Psoas muscle (tissue), 8 donors: Measurements from ENCODE around the gene EEF1A2. TPM values are rescaled to one million over a fixed set of nuclear protein-coding genes. Genes with fewer than 3 reads are reported as not detected.

Experiments used
- ATAC-seq, 4 donors: fragments of 200-7000 bp; cut with Tn5 transposase; one replicate each; pipeline ENCODE4 v1.9.1; 2020; ENCODE audit warnings: moderate library complexity in 3 of 4, mild to moderate bottlenecking in 2 of 4
- DNase-seq, 2 donors: peaks; one replicate each; pipeline ENCODE4 v3.0.0-alpha.2; 2020
- H3K27ac ChIP-seq: fragments of 200-600 bp; one replicate; pipeline ENCODE4 v1.8.0; 2022
- H3K27me3 ChIP-seq, 3 donors: fragments of 200-600 bp in 1 of 3; one replicate each; pipeline versions ENCODE4 v1.6.1 to v1.8.0; 2013 to 2022; ENCODE audit warnings: low read length in 2 of 3, mild to moderate bottlenecking in 2 of 3, moderate library complexity in 1 of 3; ENCODE audit not compliant: insufficient read depth in 3 of 3
- H3K36me3 ChIP-seq, 2 donors: fragments of 200-600 bp in 1 of 2; one replicate each; pipeline versions ENCODE4 v1.6.1 to v1.8.0; 2013 to 2022; ENCODE audit warnings: low read depth in 1 of 2, mild to moderate bottlenecking in 1 of 2, moderate library complexity in 1 of 2; ENCODE audit not compliant: insufficient read depth in 1 of 2
- H3K4me1 ChIP-seq: fragments of 200-600 bp; one replicate; pipeline ENCODE4 v1.8.0; 2022
- H3K4me3 ChIP-seq: fragments of 200-600 bp; one replicate; pipeline ENCODE4 v1.8.0; 2022; ENCODE audit warnings: mild to moderate bottlenecking
- H3K9me3 ChIP-seq: fragments of 200-600 bp; one replicate; pipeline ENCODE4 v1.8.0; 2022
- CTCF ChIP-seq: fragments of 200-600 bp; IDR thresholded peaks from one replicate; pipeline ENCODE4 v1.8.0; 2022; ENCODE audit warnings: antibody characterized with exemption
- WGBS, 3 donors: extraction: QIAGEN DNeasy Blood & Tissue Kit; methylation state at CpG; one replicate each; pipeline versions ENCODE4 v1.1.6 to v1.1.7; 2013; 5-methylcytosine and 5-hydroxymethylcytosine counted together
- intact Hi-C, 2 donors: fragments of 100-400 bp; cut with DNase I; formaldehyde crosslinking; loops; one replicate each; pipeline versions ENCODE4 v1.11.0 to v1.14.2; 2022
- polyA plus RNA-seq, 3 donors: library from polyadenylated mRNA; stranded (reverse); fragments of 200-250 nt; gene quantifications; one replicate each; pipeline ENCODE4 v1.2.3, GENCODE V29; 2013
- total RNA-seq, 4 donors: library from RNA; stranded (reverse); fragmentation: NEBNext Ultra II Directional in 2 of 4; extraction: Animal tissue kit (Norgen Biotek cat#: 25700) in 2 of 4; gene quantifications; one replicate each; pipeline versions ENCODE4 v1.2.1 to v1.2.4, GENCODE V29; 2021 to 2023
- donor health status: healthy with polysubstance abuse.
- donor health status: DM: no; HTN: no; CAD: no; lungs with moderate emphysema.
- donor health status: Bipolar disorder and iron deficiency.
- donor health status: healthy.
- donor health status: DM: yes; HTN: yes; CAD: no.
- donor health status: DM: no; HTN: no; CAD: no.
- donor health status: DM: no; HTN: no; CAD: no.
- donor health status: DM: yes; HTN: yes; CAD: no.

The EEF1A2 gene
- total and polyA plus RNA-seq, 7 donors = 952 to 2,126 (median 1,898) TPM

GRCh38 chr20:63505723-63506122 lies 6.8 kb upstream of the EEF1A2 start:
- TF ChIP-seq CTCF = no peak
- no peaks in the 10 kb centered on the region for H3K27me3 ChIP-seq
- peak in 1 of 2 donors; percentile 25 for DNase-seq
- 79 to 86% (median 85%) methylated on average over 12 of the region's 12 CpGs for WGBS, 3 donors
- no peak overlapping the region for H3K4me3 ChIP-seq
- no peak for ATAC-seq
- peaks cover 31% of the 10 kb centered on the region for H3K4me1 ChIP-seq
- no peak overlapping the region for H3K27ac ChIP-seq
- H3K36me3 ChIP-seq = no peaks in the 10 kb centered on the region
- intact Hi-C loops = no loop called here
- H3K9me3 ChIP-seq = peaks cover 12% of the 10 kb centered on the region

GRCh38 chr20:63505281-63505680 lies 6.4 kb upstream of the EEF1A2 start:
- H3K27me3 ChIP-seq = no peaks in the 10 kb centered on the region
- H3K36me3 ChIP-seq = no peaks in the 10 kb centered on the region
- 85 to 87% (median 86%) methylated on average over 8 of the region's 8 CpGs for WGBS, 3 donors
- intact Hi-C loops = no loop called here
- peak in 1 of 2 donors; percentile 24 for DNase-seq
- no peak overlapping the region for H3K4me3 ChIP-seq
- no peak for ATAC-seq
- H3K9me3 ChIP-seq = peaks cover 12% of the 10 kb centered on the region
- H3K27ac ChIP-seq = no peak overlapping the region
- peaks cover 33% of the 10 kb centered on the region for H3K4me1 ChIP-seq
- TF ChIP-seq CTCF = no peak

- H3K9me3 ChIP-seq = peaks cover 12% of the 10 kb centered on the region
- WGBS, 3 donors = 81 to 91% (median 88%) methylated on average over 9 of the region's 9 CpGs
- H3K4me1 ChIP-seq = peaks cover 32% of the 10 kb centered on the region
- no peaks in the 10 kb centered on the region for H3K27me3 ChIP-seq
- no peaks in the 10 kb centered on the region for H3K36me3 ChIP-seq
- no peak overlapping the region for H3K27ac ChIP-seq
- no peak for TF ChIP-seq CTCF
- intact Hi-C loops = no loop called here
- no peak for ATAC-seq
- peak in 1 of 2 donors; percentile 6 for DNase-seq
- no peak overlapping the region for H3K4me3 ChIP-seq
These were observed 5.8 kb upstream of the EEF1A2 start for GRCh38 chr20:63504642-63505041.

- TF ChIP-seq CTCF = no peak
- H3K27ac ChIP-seq = peak overlapping the region; percentile 41
- peak in 1 of 2 donors; percentile 34 for DNase-seq
These were observed 4.6 kb upstream of the EEF1A2 start for GRCh38 chr20:63503524-63503923.

GRCh38 chr20:63502671-63503172 lies 3.8 kb upstream of the EEF1A2 start:
- Histone ChIP-seq H3K36me3 (no peaks in the 10 kb centered on the region), H3K4me3 (no peak overlapping the region), H3K27me3 (no peaks in the 10 kb centered on the region), H3K9me3 (peaks cover 12% of the 10 kb centered on the region), H3K4me1 (peaks cover 30% of the 10 kb centered on the region), H3K27ac (peak overlapping the region; percentile 94)
- WGBS, 3 donors = 52 to 71% (median 69%) methylated on average over 12 to 15 of the region's 15 CpGs
- ATAC-seq = no peak
- DNase-seq = peak in 1 of 2 donors; percentile 56
- intact Hi-C loops = no loop called here
- TF ChIP-seq CTCF = no peak

More at GRCh38 chr20:63503524-63503923, 4.6 kb upstream of the EEF1A2 start:
- intact Hi-C loops = no loop called here
- H3K4me3 ChIP-seq = no peak overlapping the region
- no peaks in the 10 kb centered on the region for H3K36me3 ChIP-seq
- ATAC-seq = no peak
- peaks cover 12% of the 10 kb centered on the region for H3K9me3 ChIP-seq
- no peaks in the 10 kb centered on the region for H3K27me3 ChIP-seq
- H3K4me1 ChIP-seq = peaks cover 30% of the 10 kb centered on the region
- WGBS, 3 donors = 49 to 62% (median 57%) methylated on average over 7 of the region's 7 CpGs
